Progenitor cell of endocrine pancreas (in vitro differentiated cells): ENCODE measurements around the gene GRIA3. TPM values are rescaled to one million over a fixed set of nuclear protein-coding genes. Genes with fewer than 3 reads are reported as not detected.

Experiments
- DNase-seq: peaks from one replicate; pipeline ENCODE4 v3.0.0; 2021; ENCODE audit warnings: low spot score; ENCODE audit not compliant: unreplicated experiment
- H3K27ac Mint-ChIP-seq: 2 replicates; pipeline ENCODE4 v1.8.0; 2021; ENCODE audit warnings: mild to moderate bottlenecking, moderate library complexity, mixed read lengths
- H3K27me3 Mint-ChIP-seq: 2 replicates; pipeline ENCODE4 v1.8.0; 2021; ENCODE audit warnings: mixed read lengths
- H3K36me3 Mint-ChIP-seq: 2 replicates; pipeline ENCODE4 v1.8.0; 2022; ENCODE audit warnings: mixed read lengths; ENCODE audit not compliant: insufficient read depth
- H3K4me1 Mint-ChIP-seq: 2 replicates; pipeline ENCODE4 v1.8.0; 2021; ENCODE audit warnings: low read depth, mixed read lengths
- H3K4me3 Mint-ChIP-seq: 2 replicates; pipeline ENCODE4 v1.8.0; 2021; ENCODE audit warnings: low read depth, mild to moderate bottlenecking, moderate library complexity, mixed read lengths
- H3K9me3 Mint-ChIP-seq: 2 replicates; pipeline ENCODE4 v1.8.0; 2021; ENCODE audit warnings: low read depth, mixed read lengths
- total RNA-seq: library from RNA; stranded (reverse); gene quantifications from 2 replicates; pipeline ENCODE4 v1.2.1, GENCODE V29; 2021
- TF ChIP-seq, protein P1 (sequence below): fragments of 200-600 bp; sonication (generic); IDR thresholded peaks from one replicate; pipeline ENCODE4 v1.5.0; 2021; ENCODE audit warnings: antibody characterized with exemption, mild to moderate bottlenecking; ENCODE audit not compliant: unreplicated experiment

The GRIA3 gene
- total RNA-seq, 1 donor from 2014 or later: 2.5 TPM

DNA sequence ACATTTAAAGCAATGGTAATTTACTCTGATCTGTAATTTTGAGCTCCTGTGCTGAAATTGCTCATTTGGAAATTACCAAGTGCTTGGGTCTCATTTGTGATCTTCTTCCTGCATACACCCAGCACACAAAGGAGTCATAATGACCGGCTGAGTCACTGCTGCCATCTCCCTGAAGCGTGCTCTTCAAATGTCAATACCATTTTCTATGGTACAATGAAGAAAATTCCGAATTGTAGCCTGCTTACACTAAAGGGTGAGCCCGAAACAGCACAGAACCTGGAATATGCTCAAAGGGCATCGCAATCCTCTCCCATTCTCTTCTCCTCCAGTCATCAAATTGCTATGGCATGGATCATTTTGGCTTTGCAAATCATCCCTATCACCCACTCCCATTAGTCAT, 140.5 kb downstream of the GRIA3 start:
- Mint-ChIP-seq H3K36me3 (no peaks in the 10 kb centered on the region), H3K4me1 (peaks cover 8% of the 10 kb centered on the region), H3K4me3 (no peak overlapping the region), H3K27me3 (no peaks in the 10 kb centered on the region), H3K9me3 (peaks cover 24% of the 10 kb centered on the region), H3K27ac (no peak overlapping the region)
- TF ChIP-seq, protein P1, sequence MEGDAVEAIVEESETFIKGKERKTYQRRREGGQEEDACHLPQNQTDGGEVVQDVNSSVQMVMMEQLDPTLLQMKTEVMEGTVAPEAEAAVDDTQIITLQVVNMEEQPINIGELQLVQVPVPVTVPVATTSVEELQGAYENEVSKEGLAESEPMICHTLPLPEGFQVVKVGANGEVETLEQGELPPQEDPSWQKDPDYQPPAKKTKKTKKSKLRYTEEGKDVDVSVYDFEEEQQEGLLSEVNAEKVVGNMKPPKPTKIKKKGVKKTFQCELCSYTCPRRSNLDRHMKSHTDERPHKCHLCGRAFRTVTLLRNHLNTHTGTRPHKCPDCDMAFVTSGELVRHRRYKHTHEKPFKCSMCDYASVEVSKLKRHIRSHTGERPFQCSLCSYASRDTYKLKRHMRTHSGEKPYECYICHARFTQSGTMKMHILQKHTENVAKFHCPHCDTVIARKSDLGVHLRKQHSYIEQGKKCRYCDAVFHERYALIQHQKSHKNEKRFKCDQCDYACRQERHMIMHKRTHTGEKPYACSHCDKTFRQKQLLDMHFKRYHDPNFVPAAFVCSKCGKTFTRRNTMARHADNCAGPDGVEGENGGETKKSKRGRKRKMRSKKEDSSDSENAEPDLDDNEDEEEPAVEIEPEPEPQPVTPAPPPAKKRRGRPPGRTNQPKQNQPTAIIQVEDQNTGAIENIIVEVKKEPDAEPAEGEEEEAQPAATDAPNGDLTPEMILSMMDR: no peak
- DNase-seq: no peak

DNA sequence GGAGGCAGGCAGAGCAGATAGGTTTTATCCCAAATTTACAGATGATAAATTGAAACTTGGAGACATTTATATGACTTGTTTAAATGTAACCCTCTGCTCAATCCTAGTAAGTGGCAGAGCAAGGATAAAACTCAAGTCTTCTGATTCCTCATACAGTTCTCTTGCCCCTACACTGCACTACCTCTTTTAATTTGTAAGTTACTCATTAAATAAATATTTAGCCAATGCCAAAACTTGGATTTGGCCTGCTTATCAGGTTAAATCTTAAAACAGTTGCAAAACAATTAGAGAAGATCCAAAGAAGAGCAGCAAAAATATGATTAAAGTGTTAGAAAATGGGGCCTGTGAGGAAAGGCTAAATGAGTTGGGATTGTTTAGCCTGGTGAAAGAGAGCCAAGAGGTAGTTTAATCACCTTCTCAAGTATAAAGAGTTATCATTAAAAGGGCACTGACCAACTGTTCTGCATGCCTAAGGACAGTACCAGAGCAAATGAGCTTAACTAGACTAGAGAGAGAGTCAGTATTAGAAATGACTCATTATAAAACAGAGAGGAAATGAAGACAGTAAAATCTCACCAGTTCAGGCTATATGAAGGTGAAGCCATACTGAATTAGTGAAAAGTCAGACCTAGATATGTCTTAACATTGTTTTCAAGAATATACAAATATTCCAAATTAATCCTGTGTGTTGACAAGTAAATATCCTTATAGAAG, 146.3 kb downstream of the GRIA3 start:
- H3K27me3 Mint-ChIP-seq: no peaks in the 10 kb centered on the region
- TF ChIP-seq, protein P1: no peak
- H3K36me3 Mint-ChIP-seq: no peaks in the 10 kb centered on the region
- H3K4me1 Mint-ChIP-seq: no peaks in the 10 kb centered on the region
- peaks cover 11% of the 10 kb centered on the region for H3K9me3 Mint-ChIP-seq
- DNase-seq: no peak
- no peak overlapping the region for H3K4me3 Mint-ChIP-seq
- no peak overlapping the region for H3K27ac Mint-ChIP-seq

DNA sequence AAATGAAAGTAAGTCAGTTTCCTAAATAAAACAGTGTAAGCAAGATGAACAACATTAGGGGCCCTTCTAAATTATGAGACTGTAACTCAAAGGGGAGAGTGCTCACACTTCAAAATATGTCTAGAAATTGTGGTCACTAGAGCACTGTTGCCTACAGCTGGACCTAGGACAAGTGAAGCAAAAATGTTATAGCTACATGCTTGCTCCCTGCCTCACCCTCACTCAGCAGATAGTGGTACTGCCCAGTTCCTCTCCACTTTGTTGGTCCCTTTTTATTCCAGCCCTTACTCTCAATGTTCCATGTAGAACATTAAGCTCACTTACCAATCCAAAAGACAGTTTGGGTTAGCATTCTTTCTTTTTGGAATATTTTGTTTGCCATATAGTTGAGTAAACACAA, 147.3 kb downstream of the GRIA3 start:
- Mint-ChIP-seq H3K27me3 (no peaks in the 10 kb centered on the region), H3K4me3 (no peak overlapping the region), H3K4me1 (no peaks in the 10 kb centered on the region), H3K27ac (no peak overlapping the region), H3K9me3 (peaks cover 11% of the 10 kb centered on the region), H3K36me3 (no peaks in the 10 kb centered on the region)
- TF ChIP-seq, protein P1: no peak
- DNase-seq: no peak

DNA sequence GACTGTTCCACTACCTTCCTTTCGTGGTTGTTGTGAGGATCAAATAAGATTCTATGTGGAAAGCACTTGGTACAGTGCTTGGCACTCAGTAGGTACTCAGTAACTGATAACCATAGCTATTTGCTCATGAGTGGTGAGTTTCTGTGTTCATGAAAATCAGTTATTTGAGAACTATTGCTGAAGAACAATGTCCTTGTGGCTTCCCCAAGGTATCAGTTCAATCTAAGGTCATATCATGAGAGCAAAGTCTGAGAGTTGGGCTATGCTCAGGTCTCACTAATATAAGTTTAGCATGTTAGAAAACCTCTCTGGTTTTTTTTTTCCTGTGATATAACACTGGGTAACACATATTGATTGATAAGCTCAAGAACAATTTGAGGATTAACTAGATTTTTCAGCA, 147.8 kb downstream of the GRIA3 start:
- Mint-ChIP-seq H3K4me3 (no peak overlapping the region), H3K4me1 (no peaks in the 10 kb centered on the region), H3K36me3 (no peaks in the 10 kb centered on the region), H3K27ac (no peak overlapping the region), H3K27me3 (no peaks in the 10 kb centered on the region), H3K9me3 (peaks cover 8% of the 10 kb centered on the region)
- no peak for DNase-seq
- TF ChIP-seq, protein P1: no peak

DNA sequence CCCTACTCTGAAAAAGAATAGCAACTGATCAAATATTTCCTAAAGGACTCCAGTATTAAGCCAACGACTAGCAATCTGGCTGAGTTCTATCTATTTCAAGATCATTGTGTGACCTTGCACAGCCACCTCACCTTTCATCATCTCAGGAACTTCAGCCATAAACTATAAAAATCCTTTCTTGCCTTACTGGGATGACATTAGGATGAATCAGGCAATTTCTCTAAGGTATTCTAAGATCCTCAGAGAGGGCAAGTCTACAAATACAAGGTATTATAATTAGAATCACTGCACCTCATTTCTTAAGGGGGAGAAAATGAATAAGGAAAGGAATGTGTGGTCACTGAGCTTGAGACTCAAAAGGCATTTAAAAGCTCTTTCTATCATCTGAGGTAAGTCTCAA, 152.6 kb downstream of the GRIA3 start:
- Mint-ChIP-seq H3K27me3 (no peaks in the 10 kb centered on the region), H3K4me3 (no peak overlapping the region)

More for the DNA sequence above, 152.6 kb downstream of the GRIA3 start:
- no peak for DNase-seq
- TF ChIP-seq, protein P1: no peak
- Mint-ChIP-seq H3K9me3 (peaks cover 26% of the 10 kb centered on the region), H3K36me3 (no peaks in the 10 kb centered on the region), H3K27ac (no peak overlapping the region), H3K4me1 (peaks cover 3% of the 10 kb centered on the region)
